IgD-negative memory B cell (primary cell): ENCODE data around the gene EIF1B. TPM values are rescaled to one million over a fixed set of nuclear protein-coding genes. Genes with fewer than 3 reads are reported as not detected.
"Not testable (repeated sequence)": the region's sequence is repeated elsewhere in the genome, so short reads cannot be mapped to it uniquely, and the experiment has no call there.

ENCODE experiments used
- H3K27ac Mint-ChIP-seq, 3 donors: one replicate each; pipeline ENCODE4 v1.8.0; 2020 to 2022; ENCODE audit warnings: mild to moderate bottlenecking in 3 of 3, mixed read lengths in 3 of 3, moderate library complexity in 1 of 3
- H3K27me3 Mint-ChIP-seq: one replicate; pipeline ENCODE4 v1.8.0; 2021; ENCODE audit warnings: mixed read lengths
- H3K36me3 Mint-ChIP-seq: one replicate; pipeline ENCODE4 v1.8.0; 2020; ENCODE audit warnings: mild to moderate bottlenecking, mixed read lengths
- H3K4me1 Mint-ChIP-seq, 3 donors: one replicate each; pipeline ENCODE4 v1.8.0; 2020 to 2022; ENCODE audit warnings: mixed read lengths in 3 of 3, mild to moderate bottlenecking in 1 of 3
- H3K4me3 Mint-ChIP-seq, 4 donors: one replicate each; pipeline ENCODE4 v1.8.0; 2020 to 2022; ENCODE audit warnings: mild to moderate bottlenecking in 4 of 4, mixed read lengths in 4 of 4, moderate library complexity in 3 of 4
- H3K9me3 Mint-ChIP-seq, 3 donors: one replicate each; pipeline ENCODE4 v1.8.0; 2020 to 2021; ENCODE audit warnings: mixed read lengths in 3 of 3, mild to moderate bottlenecking in 1 of 3
- polyA plus RNA-seq: library from polyadenylated mRNA; unstranded; fragments of 300-500 nt; fragmentation: Illumina TruSeq; gene quantifications from one replicate; pipeline ENCODE4 v1.2.3, GENCODE V29; 2021

The EIF1B gene
- polyA plus RNA-seq: 84.0 TPM

DNA sequence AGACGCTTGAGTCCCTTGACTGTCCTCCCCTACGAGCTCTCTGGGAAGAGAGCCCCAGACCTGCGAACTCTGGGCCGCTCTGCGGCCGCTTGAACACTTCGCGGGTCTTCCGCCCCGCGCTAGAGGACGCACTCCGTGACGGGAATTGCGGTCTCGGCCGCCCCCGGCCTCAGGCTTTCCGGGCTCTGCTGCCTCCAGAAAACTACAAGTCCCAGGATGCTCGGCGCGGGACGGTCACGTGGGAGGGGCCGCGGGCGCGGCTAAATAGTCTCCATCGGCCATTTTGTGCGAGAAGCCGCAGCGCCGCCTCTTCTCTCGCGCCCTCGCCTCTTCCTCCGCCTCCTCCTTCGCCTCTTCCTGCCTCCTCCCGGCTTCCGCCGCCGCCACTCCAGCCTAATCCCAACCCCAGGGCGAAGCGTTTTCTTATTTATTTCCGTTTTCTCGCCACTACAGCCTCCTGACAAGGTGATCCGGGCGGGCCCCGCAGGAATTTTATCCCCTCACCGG, at the start of gene EIF1B:
Gene EIF1B (plus strand): TSS at position 290 of the 507 bp plus-strand sequence. CDS start 235 bp downstream, outside the sequence.
- H3K4me3 Mint-ChIP-seq: peak within 1 kb of the TSS; percentile 100
- no peaks in the 10 kb centered on the region for H3K9me3 Mint-ChIP-seq
- no peaks in the 10 kb centered on the region for H3K27me3 Mint-ChIP-seq
- H3K36me3 Mint-ChIP-seq: no peaks in the 10 kb centered on the region
- H3K27ac Mint-ChIP-seq: peak within 1 kb of the TSS; percentile 99 to 100 (median 99)
- peaks cover 7 to 37% (median 19%) of the 10 kb centered on the region in 3 donors for H3K4me1 Mint-ChIP-seq

DNA sequence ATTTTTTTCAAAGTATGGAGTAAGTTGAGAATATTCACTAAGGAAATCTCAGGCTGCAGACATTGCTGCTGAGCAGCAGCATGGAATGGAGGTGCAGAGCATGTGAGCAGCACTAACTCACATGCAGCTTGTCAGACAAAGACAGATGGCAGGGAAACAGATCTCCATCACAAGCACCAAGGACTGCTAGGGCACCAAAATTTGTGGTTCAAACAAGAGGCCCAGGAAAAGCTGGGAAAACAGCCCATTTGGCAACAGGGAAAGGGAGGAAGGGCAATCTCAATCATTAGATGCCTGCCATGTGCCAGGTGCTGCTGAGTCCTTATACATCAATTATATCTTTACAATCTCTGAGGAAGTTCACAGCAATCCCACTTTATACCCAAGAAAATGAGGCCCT, 47.2 kb upstream of the EIF1B start:
- Mint-ChIP-seq H3K4me1 (peaks cover 0 to 2% (median 0%) of the 10 kb centered on the region in 3 donors), H3K27ac (peak overlapping the region in 1 of 3 donors; percentile 71), H3K9me3 (no peaks in the 10 kb centered on the region), H3K4me3 (no peak overlapping the region), H3K27me3 (no peaks in the 10 kb centered on the region), H3K36me3 (peaks cover 3% of the 10 kb centered on the region)

- Mint-ChIP-seq H3K27me3 (no peaks in the 10 kb centered on the region), H3K9me3 (no peaks in the 10 kb centered on the region), H3K36me3 (peaks cover 3% of the 10 kb centered on the region), H3K4me1 (peaks cover 0 to 2% (median 0%) of the 10 kb centered on the region in 3 donors), H3K27ac (no peak overlapping the region), H3K4me3 (no peak overlapping the region)
Measured at GRCh38 chr3:40264451-40264850, 45.1 kb upstream of the EIF1B start.

GRCh38 chr3:40265181-40265580, 44.3 kb upstream of the EIF1B start:
- Mint-ChIP-seq H3K36me3 (peaks cover 6% of the 10 kb centered on the region), H3K27ac (no peak overlapping the region), H3K9me3 (peaks cover 0 to 3% (median 0%) of the 10 kb centered on the region in 3 donors), H3K4me1 (peaks cover 0 to 2% (median 0%) of the 10 kb centered on the region in 3 donors), H3K27me3 (no peaks in the 10 kb centered on the region), H3K4me3 (no peak overlapping the region)

GRCh38 chr3:40267937-40268724, 41.4 kb upstream of the EIF1B start:
- Mint-ChIP-seq H3K27me3 (peaks cover 1% of the 10 kb centered on the region), H3K36me3 (peaks cover 11% of the 10 kb centered on the region), H3K27ac (no peak overlapping the region), H3K4me3 (no peak overlapping the region), H3K4me1 (peaks cover 0 to 2% (median 0%) of the 10 kb centered on the region in 3 donors), H3K9me3 (peaks cover 0 to 4% (median 3%) of the 10 kb centered on the region in 3 donors)

GRCh38 chr3:40268802-40269524, 40.5 kb upstream of the EIF1B start:
- H3K9me3 Mint-ChIP-seq: peaks cover 0 to 4% (median 3%) of the 10 kb centered on the region in 3 donors
- H3K36me3 Mint-ChIP-seq: peaks cover 11% of the 10 kb centered on the region
- H3K27me3 Mint-ChIP-seq: peaks cover 1% of the 10 kb centered on the region
- H3K4me1 Mint-ChIP-seq: peaks cover 0 to 2% (median 0%) of the 10 kb centered on the region in 3 donors
- H3K4me3 Mint-ChIP-seq: no peak overlapping the region
- no peak overlapping the region for H3K27ac Mint-ChIP-seq

- Mint-ChIP-seq H3K27ac (no peak overlapping the region), H3K4me3 (peak overlapping the region in 1 of 4 donors; percentile 46), H3K4me1 (no peaks in the 10 kb centered on the region), H3K9me3 (peaks cover 0 to 3% (median 0%) of the 10 kb centered on the region in 3 donors), H3K36me3 (peaks cover 14% of the 10 kb centered on the region), H3K27me3 (no peaks in the 10 kb centered on the region)
Measured at GRCh38 chr3:40278791-40279190, 30.7 kb upstream of the EIF1B start.

GRCh38 chr3:40281995-40282394, 27.5 kb upstream of the EIF1B start:
- Mint-ChIP-seq H3K36me3 (peaks cover 4% of the 10 kb centered on the region), H3K27ac (no peak overlapping the region), H3K4me1 (no peaks in the 10 kb centered on the region), H3K9me3 (no peaks in the 10 kb centered on the region), H3K27me3 (no peaks in the 10 kb centered on the region), H3K4me3 (no peak overlapping the region)

GRCh38 chr3:40283057-40283456, 26.4 kb upstream of the EIF1B start:
- not testable (repeated sequence) for H3K36me3 Mint-ChIP-seq, H3K4me3 Mint-ChIP-seq, H3K27me3 Mint-ChIP-seq, H3K27ac Mint-ChIP-seq, H3K9me3 Mint-ChIP-seq, H3K4me1 Mint-ChIP-seq

DNA sequence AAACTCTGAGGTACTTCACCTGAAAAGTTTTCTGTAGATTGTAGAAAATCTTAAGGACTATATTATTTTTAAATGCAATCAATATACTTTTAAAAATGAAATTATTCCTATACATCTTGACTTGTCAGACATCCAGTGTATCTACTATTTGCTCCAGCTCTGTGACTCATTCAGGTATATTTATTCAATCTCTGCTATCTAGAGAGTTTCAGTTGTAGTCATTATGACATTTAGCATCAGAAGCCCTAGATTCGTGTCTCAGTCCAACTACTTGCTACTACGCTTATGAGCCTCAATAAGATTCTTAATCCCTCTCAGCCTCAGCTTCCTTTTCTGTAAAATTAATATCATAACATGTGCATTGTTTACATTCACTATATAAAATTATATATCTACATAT, 22.3 kb upstream of the EIF1B start:
- Mint-ChIP-seq H3K27ac (no peak overlapping the region), H3K36me3 (peaks cover 4% of the 10 kb centered on the region), H3K27me3 (no peaks in the 10 kb centered on the region), H3K4me1 (no peaks in the 10 kb centered on the region), H3K9me3 (peaks cover 0 to 3% (median 0%) of the 10 kb centered on the region in 3 donors), H3K4me3 (no peak overlapping the region)

DNA sequence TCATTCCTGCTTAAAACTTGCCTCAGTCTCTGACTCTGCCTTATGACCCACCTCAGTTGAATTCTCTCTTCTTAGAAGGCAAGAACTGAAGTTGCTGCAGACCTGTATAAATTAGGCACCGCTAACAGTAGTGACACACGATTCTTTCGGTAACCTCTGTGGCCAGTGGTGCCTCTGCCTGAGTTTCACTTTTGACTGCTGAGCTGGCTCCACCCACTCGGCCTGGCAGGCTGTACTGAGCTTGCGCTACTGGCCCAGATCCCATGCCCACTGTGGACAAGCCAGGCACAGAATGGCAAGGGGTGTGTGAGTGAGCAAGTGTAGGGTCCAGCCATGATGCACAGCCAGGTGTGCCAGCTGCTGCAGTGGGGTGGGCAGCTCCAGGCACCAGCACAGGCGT, 19.1 kb upstream of the EIF1B start:
- no peak overlapping the region for H3K27ac Mint-ChIP-seq
- H3K9me3 Mint-ChIP-seq: peaks cover 0 to 3% (median 0%) of the 10 kb centered on the region in 3 donors
- peak overlapping the region in 1 of 4 donors; percentile 75 for H3K4me3 Mint-ChIP-seq

GRCh38 chr3:40291471-40291870, 18.0 kb upstream of the EIF1B start:
- Mint-ChIP-seq H3K27me3 (no peaks in the 10 kb centered on the region), H3K4me3 (no peak overlapping the region), H3K4me1 (no peaks in the 10 kb centered on the region), H3K9me3 (peaks cover 0 to 3% (median 0%) of the 10 kb centered on the region in 3 donors), H3K27ac (no peak overlapping the region), H3K36me3 (peaks cover 15% of the 10 kb centered on the region)

More for the DNA sequence above, 19.1 kb upstream of the EIF1B start:
- H3K36me3 Mint-ChIP-seq: peaks cover 11% of the 10 kb centered on the region
- no peaks in the 10 kb centered on the region for H3K27me3 Mint-ChIP-seq
- H3K4me1 Mint-ChIP-seq: no peaks in the 10 kb centered on the region

DNA sequence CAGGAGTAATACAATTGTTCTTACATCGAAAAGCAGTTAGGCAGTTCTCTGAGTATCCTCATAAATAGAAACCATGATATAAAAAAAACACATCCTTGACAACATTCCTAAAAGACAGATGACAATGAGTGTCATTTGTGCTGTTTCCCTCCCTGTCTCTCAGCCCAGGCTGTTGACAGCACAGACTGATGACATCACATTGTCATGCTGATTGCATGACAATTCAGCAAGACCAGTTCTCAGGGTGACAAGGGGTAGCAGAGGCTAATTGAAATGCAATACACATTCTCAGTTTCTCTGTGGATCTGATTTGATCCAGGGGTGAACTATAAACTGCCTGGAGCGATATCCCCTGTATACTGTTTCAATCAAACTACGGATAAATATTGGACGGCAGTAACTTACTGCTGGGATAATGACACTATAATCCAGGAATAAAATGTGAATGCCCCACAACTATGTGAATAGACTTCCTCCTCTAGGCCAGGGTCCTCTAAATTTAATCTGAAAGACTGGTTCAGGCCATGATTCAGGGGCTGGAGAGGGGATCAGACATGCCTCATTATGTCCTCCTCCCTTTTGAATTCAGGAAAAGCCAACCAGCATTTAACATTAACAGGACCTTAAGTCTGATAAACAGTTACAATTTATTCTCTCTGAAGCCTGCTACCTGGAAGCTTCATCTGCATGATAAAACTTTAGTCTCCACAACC, 16.7 kb upstream of the EIF1B start:
- Mint-ChIP-seq H3K36me3 (peaks cover 18% of the 10 kb centered on the region), H3K4me3 (no peak overlapping the region), H3K4me1 (peaks cover 0 to 2% (median 0%) of the 10 kb centered on the region in 3 donors), H3K9me3 (peaks cover 0 to 3% (median 0%) of the 10 kb centered on the region in 3 donors), H3K27ac (no peak overlapping the region), H3K27me3 (no peaks in the 10 kb centered on the region)

GRCh38 chr3:40294434-40294833, 15.1 kb upstream of the EIF1B start:
- Mint-ChIP-seq H3K36me3 (peaks cover 20% of the 10 kb centered on the region), H3K27me3 (no peaks in the 10 kb centered on the region), H3K4me3 (no peak overlapping the region), H3K27ac (no peak overlapping the region), H3K9me3 (peaks cover 0 to 3% (median 0%) of the 10 kb centered on the region in 3 donors), H3K4me1 (peaks cover 0 to 2% (median 0%) of the 10 kb centered on the region in 3 donors)

- Mint-ChIP-seq H3K4me1 (peaks cover 0 to 4% (median 0%) of the 10 kb centered on the region in 3 donors), H3K4me3 (no peak overlapping the region), H3K27ac (no peak overlapping the region), H3K36me3 (peaks cover 28% of the 10 kb centered on the region), H3K9me3 (no peaks in the 10 kb centered on the region), H3K27me3 (peaks cover 1% of the 10 kb centered on the region)
Measured at GRCh38 chr3:40298075-40298474, 11.4 kb upstream of the EIF1B start.
